AG10803 (cell line): Measurements from ENCODE around the gene RIBC2.
"Not testable (repeated sequence)": the region's sequence is repeated elsewhere in the genome, so short reads cannot be mapped to it uniquely, and the experiment has no call there.

Experiments used
- DNase-seq: peaks from one replicate; pipeline ENCODE4 v3.0.0; 2010; ENCODE audit warnings: low read depth
- H3K4me3 ChIP-seq: 2 replicates; pipeline ENCODE4 v1.5.1; 2011; ENCODE audit warnings: mild to moderate bottlenecking, low read length, control low read depth
- CTCF ChIP-seq: conservative IDR thresholded peaks from 2 replicates; pipeline ENCODE4 v1.5.1; 2011; ENCODE audit warnings: mild to moderate bottlenecking, low read length, control low read depth, inconsistent platforms

Gene RIBC2

GRCh38 chr22:45442116-45442515, 28.6 kb downstream of the RIBC2 start:
- H3K4me3 ChIP-seq: no peak overlapping the region
- TF ChIP-seq CTCF: no peak
- DNase-seq: no peak

- TF ChIP-seq CTCF: no peak
- no peak for DNase-seq
- H3K4me3 ChIP-seq: no peak overlapping the region
Measured at GRCh38 chr22:45444168-45444567, 30.7 kb downstream of the RIBC2 start.

- TF ChIP-seq CTCF: no peak
- no peak for DNase-seq
Measured at GRCh38 chr22:45445031-45445710, 31.7 kb downstream of the RIBC2 start.

GRCh38 chr22:45446216-45446615, 32.7 kb downstream of the RIBC2 start:
- H3K4me3 ChIP-seq: no peak overlapping the region
- TF ChIP-seq CTCF: no peak
- peak; percentile 63 for DNase-seq

More at GRCh38 chr22:45445031-45445710, 31.7 kb downstream of the RIBC2 start:
- no peak overlapping the region for H3K4me3 ChIP-seq

GRCh38 chr22:45447596-45447995, 34.1 kb downstream of the RIBC2 start:
- peak; percentile 29 for DNase-seq
- not testable (repeated sequence) for H3K4me3 ChIP-seq

- no peak for TF ChIP-seq CTCF
- H3K4me3 ChIP-seq: no peak overlapping the region
- peak; percentile 84 for DNase-seq
Measured at GRCh38 chr22:45448431-45448830, 34.9 kb downstream of the RIBC2 start.

GRCh38 chr22:45449442-45449841, 35.9 kb downstream of the RIBC2 start:
- not testable (repeated sequence) for H3K4me3 ChIP-seq, DNase-seq

GRCh38 chr22:45450101-45450785, 36.8 kb downstream of the RIBC2 start:
- no peak overlapping the region for H3K4me3 ChIP-seq
- peak; percentile 31 for DNase-seq
- no peak for TF ChIP-seq CTCF
